GM10847 (cell line): ENCODE data around the gene ARHGEF28.

Experiments used
- POLR2A ChIP-seq: IDR thresholded peaks from 2 replicates; pipeline ENCODE4 v1.6.1; 2011; ENCODE audit not compliant: insufficient read length; ENCODE audit errors: extremely low read depth

ARHGEF28 gene

GRCh38 chr5:73892806-73893205, 266.8 kb downstream of the ARHGEF28 start:
- TF ChIP-seq POLR2A: no peak

GRCh38 chr5:73893813-73894212, 267.8 kb downstream of the ARHGEF28 start:
- no peak for TF ChIP-seq POLR2A

GRCh38 chr5:73894860-73895259, 268.9 kb downstream of the ARHGEF28 start:
- no peak for TF ChIP-seq POLR2A

GRCh38 chr5:73895471-73895870, 269.5 kb downstream of the ARHGEF28 start:
- no peak for TF ChIP-seq POLR2A

- no peak for TF ChIP-seq POLR2A
Measured at GRCh38 chr5:73896097-73896496, 270.1 kb downstream of the ARHGEF28 start.

GRCh38 chr5:73896668-73897067, 270.7 kb downstream of the ARHGEF28 start:
- TF ChIP-seq POLR2A: no peak

- TF ChIP-seq POLR2A: no peak
Measured at GRCh38 chr5:73897893-73898292, 271.9 kb downstream of the ARHGEF28 start.

- no peak for TF ChIP-seq POLR2A
Measured at GRCh38 chr5:73899055-73899454, 273.1 kb downstream of the ARHGEF28 start.

- TF ChIP-seq POLR2A: no peak
Measured at GRCh38 chr5:73899916-73900315, 273.9 kb downstream of the ARHGEF28 start.

- TF ChIP-seq POLR2A: no peak
Measured at GRCh38 chr5:73900566-73900965, 274.6 kb downstream of the ARHGEF28 start.

GRCh38 chr5:73901043-73901442, 275.0 kb downstream of the ARHGEF28 start:
- TF ChIP-seq POLR2A: no peak

GRCh38 chr5:73901455-73901854, 275.5 kb downstream of the ARHGEF28 start:
- no peak for TF ChIP-seq POLR2A

- TF ChIP-seq POLR2A: no peak
Measured at GRCh38 chr5:73902327-73903051, 276.5 kb downstream of the ARHGEF28 start.

GRCh38 chr5:73903169-73903568, 277.2 kb downstream of the ARHGEF28 start:
- TF ChIP-seq POLR2A: no peak

- no peak for TF ChIP-seq POLR2A
Measured at GRCh38 chr5:73906277-73906676, 280.3 kb downstream of the ARHGEF28 start.

- TF ChIP-seq POLR2A: no peak
Measured at GRCh38 chr5:73907164-73907563, 281.2 kb downstream of the ARHGEF28 start.

- TF ChIP-seq POLR2A: no peak
Measured at GRCh38 chr5:73908395-73908794, 282.4 kb downstream of the ARHGEF28 start.

GRCh38 chr5:73908846-73909245, 282.9 kb downstream of the ARHGEF28 start:
- no peak for TF ChIP-seq POLR2A

GRCh38 chr5:73909474-73909873, 283.5 kb downstream of the ARHGEF28 start:
- no peak for TF ChIP-seq POLR2A
